Right lobe of liver (tissue), 4 donors: ENCODE data around the gene YIPF4.

Source experiments
- CTCF ChIP-seq, 4 donors: fragments of 200-600 bp in 3 of 4; fragments of 450-650 bp in 1 of 4; IDR thresholded peaks; one replicate each; pipeline versions ENCODE4 v1.5.1 to v1.8.0; 2016 to 2022; ENCODE audit warnings: antibody characterized with exemption in 4 of 4, mild to moderate bottlenecking in 2 of 4
- POLR2A ChIP-seq: fragments of 450-650 bp; IDR thresholded peaks from one replicate; pipeline ENCODE4 v1.6.1; 2017; ENCODE audit warnings: antibody characterized with exemption, mild to moderate bottlenecking
- donor health status: DM: no; HTN: no; CAD: no.
- donor health status: DM: no; HTN: no; CAD: no.
- donor health status: DM: no; HTN: yes; CAD: no.

GRCh38 chr2:32228181-32228580, 49.5 kb upstream of the YIPF4 start:
- no peak for TF ChIP-seq CTCF (IDR thresholded peaks at IDR 0.05)
- TF ChIP-seq POLR2A: no peak
